ENCODE measurements around the gene PAPLN.

- TF ChIP-seq POLR2AphosphoS5 (IDR thresholded peaks at IDR 0.05), result no peak
- no peak for TF ChIP-seq CTCF (IDR thresholded peaks at IDR 0.05)
These were observed 17.7 kb downstream of the PAPLN start for GRCh38 chr14:73255005-73255400.
